Hematopoietic multipotent progenitor cell treated with erythropoietin and hydrocortisone succinate and interleukin-3 and kit ligand, for 17 days (in vitro differentiated cells): ENCODE measurements around the gene SFI1.
"Not testable (repeated sequence)": the region's sequence is repeated elsewhere in the genome, so short reads cannot be mapped to it uniquely, and the experiment has no call there.

Source experiments
- DNase-seq: peaks from one replicate; pipeline ENCODE4 v3.0.0-alpha.2; 2015; ENCODE audit warnings: low spot score

The SFI1 gene

DNA sequence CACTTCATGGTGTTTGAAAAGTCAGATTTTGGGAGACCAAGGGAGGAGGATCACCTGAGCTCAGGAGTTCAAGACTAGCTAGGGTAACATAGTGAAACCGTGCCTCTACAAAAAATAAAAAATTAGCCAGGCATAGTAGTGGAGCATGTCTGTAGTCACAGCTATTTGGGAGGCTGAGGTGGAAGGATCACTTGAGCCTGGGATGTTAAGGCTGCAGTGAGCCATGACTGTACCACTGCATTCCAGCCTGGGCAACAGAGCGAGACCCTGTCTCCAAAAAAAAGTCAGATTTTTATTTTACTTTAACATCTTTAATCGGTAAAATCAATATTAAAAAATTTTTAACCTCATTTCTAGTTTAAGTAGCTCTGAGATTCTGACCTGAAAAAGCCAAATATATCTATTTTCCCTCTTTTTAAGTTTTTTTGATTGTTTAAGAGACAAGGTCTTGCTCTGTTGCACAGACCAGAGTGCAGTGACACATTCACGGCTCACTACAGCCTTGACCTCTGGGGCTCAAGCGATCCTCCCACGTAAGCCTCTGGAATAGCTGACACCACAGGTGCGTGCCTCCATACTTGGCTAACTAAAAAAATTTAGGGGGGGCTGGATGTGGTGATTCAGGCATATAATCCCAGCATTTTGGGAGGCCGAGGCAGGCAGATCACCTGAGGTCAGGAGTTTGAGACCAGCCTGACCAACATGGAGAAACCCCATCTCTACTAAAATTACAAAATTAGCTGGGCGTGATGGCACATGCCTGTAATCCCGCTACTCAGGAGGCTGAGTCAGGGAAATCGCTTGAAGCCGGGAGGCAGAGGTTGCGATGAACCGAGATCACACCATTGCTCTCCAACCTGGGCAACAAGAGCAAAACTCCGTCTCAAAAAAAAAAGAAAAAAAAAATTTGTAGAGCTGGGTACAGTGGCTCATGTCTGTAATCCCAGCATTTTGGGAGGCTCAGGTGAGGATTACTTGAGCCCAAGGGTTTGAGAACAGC is 48.4 kb downstream of the SFI1 start:
- no peak for DNase-seq

- no peak for DNase-seq
Measured at GRCh38 chr22:31550871-31551370, 54.6 kb downstream of the SFI1 start.

DNA sequence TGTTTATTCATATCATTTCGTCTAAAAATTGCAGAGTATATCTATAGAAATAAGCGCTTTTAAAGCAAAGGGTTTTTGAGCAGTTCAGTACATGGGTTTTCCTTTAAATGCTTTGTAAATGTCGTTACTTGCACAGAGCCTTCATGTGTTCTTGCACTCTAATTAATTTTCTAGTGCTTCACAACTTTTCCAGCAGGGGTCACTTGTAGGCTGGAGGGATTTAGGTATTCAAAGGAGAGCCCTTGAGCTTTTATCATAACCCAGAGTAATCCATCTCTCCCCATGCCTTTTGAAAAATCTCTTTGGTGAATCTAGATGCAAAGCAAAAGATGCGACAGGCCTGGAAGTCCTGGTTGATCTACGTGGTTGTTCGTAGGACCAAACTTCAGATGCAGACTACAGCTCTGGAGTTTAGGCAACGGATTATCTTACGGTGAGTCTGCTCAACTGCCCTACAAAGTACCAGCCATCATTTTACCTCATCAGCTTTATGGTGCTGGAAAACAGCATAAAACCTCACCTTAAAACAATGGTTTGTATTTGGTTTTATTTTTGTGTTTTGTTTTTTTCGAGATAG is 60.4 kb downstream of the SFI1 start:
- peak; percentile 64 for DNase-seq

- DNase-seq: not testable (repeated sequence)
Measured at GRCh38 chr22:31558546-31558945, 62.2 kb downstream of the SFI1 start.

- peak; percentile 75 for DNase-seq
Measured at GRCh38 chr22:31561238-31561887, 65.0 kb downstream of the SFI1 start.

- DNase-seq: no peak
Measured at GRCh38 chr22:31561970-31562369, 65.6 kb downstream of the SFI1 start.

DNA sequence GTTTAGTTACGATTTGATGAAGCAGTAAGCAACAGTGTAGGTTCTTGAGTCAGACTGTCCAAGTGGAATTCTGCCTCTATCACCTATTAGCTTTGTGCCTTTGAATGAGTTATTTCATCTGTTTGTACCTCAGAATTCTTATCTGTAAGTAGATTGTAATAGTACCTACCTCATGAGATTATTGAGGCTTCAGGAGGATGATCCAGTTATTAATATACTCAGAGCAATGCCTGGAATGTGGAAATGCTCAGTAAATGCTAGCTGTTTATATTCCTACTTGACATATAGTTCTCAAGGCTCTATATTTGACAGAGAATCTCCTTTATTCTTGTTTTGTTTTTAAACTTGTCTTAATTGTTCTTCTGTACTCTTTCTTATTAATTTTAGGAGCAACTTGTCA is 70.1 kb downstream of the SFI1 start:
- DNase-seq: no peak

DNA sequence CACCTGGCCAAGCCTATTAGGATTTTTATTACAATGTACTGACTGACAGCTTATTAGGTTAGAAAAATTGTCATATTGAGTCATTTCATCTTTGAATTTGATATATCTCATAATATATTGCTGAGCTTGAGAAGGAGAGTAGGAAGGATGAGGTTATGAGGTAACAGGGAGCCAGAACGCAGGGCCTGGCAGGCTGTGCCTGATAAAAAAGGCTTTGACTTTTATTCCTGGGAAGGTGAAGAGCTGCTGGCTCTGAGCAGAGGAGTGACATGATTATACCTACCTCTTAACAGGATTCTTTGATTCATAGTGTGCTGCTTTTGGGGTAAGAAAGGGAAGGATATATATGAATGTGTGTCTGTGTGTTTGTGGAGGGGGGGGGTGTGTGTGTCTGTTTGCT is 70.9 kb downstream of the SFI1 start:
- DNase-seq: no peak

DNA sequence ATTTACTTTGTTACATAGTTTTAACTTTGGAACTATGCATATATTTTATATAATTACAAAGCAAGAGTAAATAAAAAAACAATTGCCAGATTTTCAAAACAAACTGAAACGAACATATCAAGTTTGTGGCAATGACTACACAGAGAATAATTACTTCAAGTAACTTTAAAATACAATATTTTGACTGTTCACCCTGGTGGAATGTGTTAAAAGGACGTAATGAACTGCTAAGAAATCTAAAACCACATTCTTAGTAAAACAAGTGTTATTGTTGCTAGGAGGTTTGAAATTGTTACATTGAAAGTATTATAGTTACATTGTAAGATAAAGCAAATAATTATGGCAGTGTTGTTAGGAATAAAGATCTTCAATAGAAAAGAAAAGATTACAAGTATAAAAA is 71.4 kb downstream of the SFI1 start:
- DNase-seq: no peak

DNA sequence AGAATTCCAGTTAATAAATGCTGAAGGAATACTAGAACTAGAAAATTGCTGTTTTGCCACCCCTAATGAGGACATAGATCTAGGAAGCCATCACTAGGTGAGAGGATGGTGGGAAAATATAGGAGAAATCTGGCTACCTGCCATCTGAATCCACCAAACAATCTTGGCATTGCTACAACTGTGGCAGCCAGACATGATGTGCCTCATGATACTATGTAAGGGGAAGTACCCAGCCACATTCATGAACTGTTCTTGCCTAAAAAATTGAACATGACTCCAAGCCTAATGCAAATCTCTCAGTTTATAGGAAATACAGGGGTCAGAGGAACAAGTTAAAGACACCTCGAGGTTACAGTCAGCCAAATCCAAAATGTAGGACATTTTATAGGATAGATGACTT is 72.8 kb downstream of the SFI1 start:
- no peak for DNase-seq

- DNase-seq: no peak
Measured at GRCh38 chr22:31572939-31573338, 76.6 kb downstream of the SFI1 start.

GRCh38 chr22:31574055-31574670 is 77.8 kb downstream of the SFI1 start:
- DNase-seq: no peak

DNA sequence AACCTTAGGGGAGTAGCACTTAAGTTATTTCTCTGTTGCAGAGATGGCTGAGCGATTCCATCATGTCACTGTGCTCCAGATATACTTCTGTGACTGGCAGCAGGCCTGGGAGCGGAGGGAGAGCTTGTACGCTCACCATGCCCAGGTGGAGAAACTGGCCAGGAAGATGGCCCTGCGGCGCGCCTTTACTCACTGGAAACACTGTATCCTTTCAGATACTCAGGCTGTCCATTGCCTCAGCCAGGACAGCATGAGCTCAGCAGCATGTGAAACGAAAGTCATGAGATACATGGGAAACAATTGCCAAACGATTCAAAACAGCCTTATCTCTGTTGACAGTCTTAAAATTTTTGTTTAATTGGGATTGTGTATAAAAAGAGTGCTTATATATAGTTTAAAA is 78.9 kb downstream of the SFI1 start:
- no peak for DNase-seq

DNA sequence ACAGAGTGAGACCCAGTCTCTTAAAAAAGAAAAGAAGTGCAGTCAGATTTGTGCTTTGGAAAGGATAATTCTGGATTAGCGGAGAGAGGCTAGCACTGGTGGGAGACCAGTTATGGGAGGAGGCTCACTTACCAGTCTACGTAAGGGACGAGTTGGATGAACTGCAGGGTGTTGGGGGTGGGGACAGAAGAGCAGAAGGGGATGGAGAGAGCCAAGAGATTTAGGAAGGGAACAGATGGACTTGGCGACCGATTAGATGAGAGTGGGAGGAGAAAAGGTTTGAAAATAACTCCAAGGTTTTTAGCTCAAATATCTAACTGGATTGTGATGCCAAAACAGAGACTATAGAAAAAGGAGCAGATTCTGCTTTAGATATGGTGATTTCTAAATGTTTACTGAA is 81.4 kb downstream of the SFI1 start:
- DNase-seq: no peak

GRCh38 chr22:31578171-31578570 is 81.8 kb downstream of the SFI1 start:
- DNase-seq: no peak

- DNase-seq: no peak
Measured at GRCh38 chr22:31579835-31580242, 83.5 kb downstream of the SFI1 start.

DNA sequence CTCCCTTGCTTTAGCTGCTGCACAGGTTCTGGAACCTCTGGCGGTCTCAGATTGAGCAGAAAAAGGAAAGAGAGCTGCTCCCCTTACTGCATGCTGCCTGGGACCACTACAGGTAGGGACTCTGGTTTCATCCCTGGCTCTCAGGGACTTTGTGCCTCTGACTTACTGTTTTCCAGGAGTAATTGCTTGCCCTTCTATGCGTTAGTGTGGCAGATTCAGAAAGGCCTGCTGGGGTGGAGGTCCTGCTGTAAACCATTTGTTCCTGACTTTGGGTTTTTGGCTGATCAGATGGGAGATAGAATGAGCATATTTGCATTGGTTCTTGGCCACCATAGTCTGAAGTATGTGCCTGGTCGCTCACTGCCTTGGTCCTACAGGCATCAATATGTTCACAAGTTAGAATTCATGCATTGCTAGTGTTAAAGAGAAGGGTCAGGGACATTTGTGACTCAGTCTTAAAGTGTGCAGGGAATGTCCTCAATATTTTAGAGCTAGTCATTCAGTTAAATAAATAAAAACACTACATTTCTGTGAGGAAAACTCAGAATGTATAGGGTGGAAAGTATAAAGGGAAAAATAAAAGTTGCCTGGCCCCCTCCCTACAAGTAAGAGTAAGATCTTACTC is 87.6 kb downstream of the SFI1 start:
- no peak for DNase-seq

- DNase-seq: no peak
Measured at GRCh38 chr22:31584804-31585160, 88.4 kb downstream of the SFI1 start.

- peak; percentile 62 for DNase-seq
Measured at GRCh38 chr22:31585161-31585859, 89.0 kb downstream of the SFI1 start.

- DNase-seq: no peak
Measured at GRCh38 chr22:31586137-31586920, 90.0 kb downstream of the SFI1 start.
